Measurements from ENCODE around the gene IL17RC.

GRCh38 chr3:9949626-9950025, 32.7 kb downstream of the IL17RC start:
- TF ChIP-seq, protein P1, sequence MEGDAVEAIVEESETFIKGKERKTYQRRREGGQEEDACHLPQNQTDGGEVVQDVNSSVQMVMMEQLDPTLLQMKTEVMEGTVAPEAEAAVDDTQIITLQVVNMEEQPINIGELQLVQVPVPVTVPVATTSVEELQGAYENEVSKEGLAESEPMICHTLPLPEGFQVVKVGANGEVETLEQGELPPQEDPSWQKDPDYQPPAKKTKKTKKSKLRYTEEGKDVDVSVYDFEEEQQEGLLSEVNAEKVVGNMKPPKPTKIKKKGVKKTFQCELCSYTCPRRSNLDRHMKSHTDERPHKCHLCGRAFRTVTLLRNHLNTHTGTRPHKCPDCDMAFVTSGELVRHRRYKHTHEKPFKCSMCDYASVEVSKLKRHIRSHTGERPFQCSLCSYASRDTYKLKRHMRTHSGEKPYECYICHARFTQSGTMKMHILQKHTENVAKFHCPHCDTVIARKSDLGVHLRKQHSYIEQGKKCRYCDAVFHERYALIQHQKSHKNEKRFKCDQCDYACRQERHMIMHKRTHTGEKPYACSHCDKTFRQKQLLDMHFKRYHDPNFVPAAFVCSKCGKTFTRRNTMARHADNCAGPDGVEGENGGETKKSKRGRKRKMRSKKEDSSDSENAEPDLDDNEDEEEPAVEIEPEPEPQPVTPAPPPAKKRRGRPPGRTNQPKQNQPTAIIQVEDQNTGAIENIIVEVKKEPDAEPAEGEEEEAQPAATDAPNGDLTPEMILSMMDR (conservative IDR thresholded peaks at IDR 0.05 in 1 of 2, IDR thresholded peaks at IDR 0.05 in 1 of 2; ENCODE audit: extremely low read depth in 1 of 2, insufficient read depth in 1 of 2, low read depth in 1 of 2, low read length in 2 of 2): no peak
- TF ChIP-seq EZH2 (IDR thresholded peaks at IDR 0.05; ENCODE audit: borderline replicate concordance, low read length): no peak
